Astrocyte of the hippocampus (primary cell): ENCODE data around the gene ATXN2.
"Not testable (repeated sequence)": the region's sequence is repeated elsewhere in the genome, so short reads cannot be mapped to it uniquely, and the experiment has no call there.

Experiments used
- DNase-seq: peaks from one replicate; pipeline ENCODE4 v3.0.0; 2011; ENCODE audit warnings: low read depth, low spot score

Gene ATXN2

DNA sequence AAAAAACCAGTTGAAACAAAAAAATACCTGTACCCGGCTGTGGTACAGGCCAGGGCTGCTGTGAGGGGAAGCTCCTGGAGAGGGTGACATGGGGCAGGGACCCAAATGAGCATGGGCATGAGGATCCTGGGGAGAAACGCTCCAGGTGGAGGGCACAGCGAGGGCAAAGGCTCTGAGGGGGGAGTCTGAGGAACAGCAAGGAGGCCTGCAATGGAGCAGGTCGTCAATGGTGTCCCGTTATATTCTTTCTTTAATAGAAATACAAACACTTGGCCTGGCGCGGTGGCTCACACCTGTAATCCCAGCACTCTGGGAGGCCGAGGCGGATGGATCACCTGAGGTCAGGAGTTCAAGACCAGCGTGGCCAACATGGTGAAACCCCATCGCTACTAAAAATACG lies 1.9 kb upstream of the ATXN2 start:
- DNase-seq: not testable (repeated sequence)

DNA sequence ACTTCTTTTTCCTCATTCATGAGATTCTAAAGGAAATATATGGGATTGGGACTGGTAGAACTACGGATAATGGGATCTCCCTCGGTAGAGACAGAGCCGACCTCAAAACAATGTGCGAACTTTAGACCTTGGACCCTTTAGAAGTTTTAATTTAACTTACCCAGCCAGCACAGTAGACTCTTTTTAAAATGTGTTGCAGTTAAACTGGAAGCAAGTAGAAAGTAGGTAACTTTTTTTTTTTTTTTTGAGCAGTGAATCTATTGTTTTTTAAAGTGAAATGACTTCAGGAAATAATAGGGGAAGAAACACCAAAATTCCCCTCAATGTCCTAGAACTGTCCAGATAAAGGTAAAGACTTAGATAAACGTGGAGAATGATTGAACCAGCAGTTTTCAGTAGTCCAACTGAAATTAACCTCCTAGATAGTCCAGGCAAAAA lies 1.1 kb upstream of the ATXN2 start:
- DNase-seq: no peak

DNA sequence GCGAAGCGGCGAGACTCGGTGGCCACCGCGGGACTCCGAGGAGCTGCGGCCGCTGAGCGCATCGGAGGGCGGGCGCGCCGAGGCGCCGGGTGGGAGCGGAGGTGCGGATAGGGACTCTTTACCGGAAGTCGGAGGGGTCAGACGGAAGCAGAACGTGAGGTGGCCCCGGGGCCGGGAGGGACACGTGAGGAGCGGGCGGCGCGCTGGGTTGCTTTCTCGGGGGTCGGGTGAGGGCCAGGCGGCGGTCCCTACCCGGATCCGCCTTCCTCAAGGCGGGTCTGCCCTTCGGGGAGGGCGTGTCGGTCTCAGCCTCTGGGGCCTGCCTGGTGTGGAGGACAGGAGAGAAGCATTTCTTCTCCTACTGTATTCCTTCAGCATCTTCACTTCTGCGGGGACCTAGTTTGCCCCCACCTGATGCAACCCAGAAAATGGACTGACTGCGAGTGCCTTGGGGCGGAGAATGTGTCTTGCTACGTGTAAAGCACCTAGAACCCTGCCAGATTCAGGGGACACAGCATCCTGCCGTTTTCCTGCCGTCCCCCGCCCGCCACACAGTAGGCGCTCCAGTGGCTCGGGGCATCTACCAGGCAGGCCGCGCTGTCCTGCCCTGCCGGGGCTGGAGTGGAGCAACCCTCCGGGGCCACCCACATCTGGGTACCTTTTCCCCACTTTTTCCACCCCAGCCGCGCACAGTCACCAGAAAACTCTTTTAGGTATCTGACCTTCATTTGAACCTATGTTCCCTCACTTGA lies 514 bp upstream of the ATXN2 start:
- peak; percentile 97 for DNase-seq

DNA sequence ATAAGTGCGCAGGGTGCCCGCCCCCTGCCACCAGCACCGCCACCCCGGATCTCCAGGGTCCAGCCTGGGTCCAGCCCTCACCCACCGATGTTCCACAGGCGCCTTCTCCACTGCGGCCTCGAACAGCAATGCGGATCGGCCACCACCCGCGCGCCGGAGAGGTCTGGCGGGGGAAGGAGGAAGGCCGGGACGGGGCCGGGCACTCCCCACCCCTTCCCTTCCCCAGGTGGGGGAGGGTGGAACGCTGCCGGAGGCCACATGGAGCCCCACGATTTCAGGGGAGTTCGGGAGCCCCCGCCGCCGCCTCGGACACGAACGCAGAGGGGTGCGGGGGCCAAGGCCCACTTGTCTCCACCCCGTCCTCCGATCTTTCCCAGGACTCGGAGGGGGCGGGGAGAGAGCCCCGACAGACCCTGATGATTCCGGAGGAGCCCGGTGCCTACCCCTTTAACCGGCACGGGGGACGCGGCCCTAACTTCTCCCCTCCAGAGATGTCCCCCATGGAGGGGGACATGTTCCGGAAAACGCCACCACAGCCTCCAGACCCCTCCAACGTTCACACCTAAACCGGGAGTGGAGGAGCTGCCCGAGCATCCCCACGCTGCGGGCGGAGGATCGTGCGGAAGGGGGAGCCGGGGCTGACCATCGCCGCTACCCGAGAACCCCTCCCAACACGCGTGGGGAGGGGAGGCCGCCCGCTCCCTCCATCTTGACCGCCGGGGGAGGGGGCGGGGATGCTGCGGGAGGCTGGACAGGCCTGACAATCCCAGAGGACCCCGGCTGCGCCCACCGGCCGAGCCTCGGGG lies 1.1 kb downstream of the ATXN2 start:
- peak; percentile 71 for DNase-seq

DNA sequence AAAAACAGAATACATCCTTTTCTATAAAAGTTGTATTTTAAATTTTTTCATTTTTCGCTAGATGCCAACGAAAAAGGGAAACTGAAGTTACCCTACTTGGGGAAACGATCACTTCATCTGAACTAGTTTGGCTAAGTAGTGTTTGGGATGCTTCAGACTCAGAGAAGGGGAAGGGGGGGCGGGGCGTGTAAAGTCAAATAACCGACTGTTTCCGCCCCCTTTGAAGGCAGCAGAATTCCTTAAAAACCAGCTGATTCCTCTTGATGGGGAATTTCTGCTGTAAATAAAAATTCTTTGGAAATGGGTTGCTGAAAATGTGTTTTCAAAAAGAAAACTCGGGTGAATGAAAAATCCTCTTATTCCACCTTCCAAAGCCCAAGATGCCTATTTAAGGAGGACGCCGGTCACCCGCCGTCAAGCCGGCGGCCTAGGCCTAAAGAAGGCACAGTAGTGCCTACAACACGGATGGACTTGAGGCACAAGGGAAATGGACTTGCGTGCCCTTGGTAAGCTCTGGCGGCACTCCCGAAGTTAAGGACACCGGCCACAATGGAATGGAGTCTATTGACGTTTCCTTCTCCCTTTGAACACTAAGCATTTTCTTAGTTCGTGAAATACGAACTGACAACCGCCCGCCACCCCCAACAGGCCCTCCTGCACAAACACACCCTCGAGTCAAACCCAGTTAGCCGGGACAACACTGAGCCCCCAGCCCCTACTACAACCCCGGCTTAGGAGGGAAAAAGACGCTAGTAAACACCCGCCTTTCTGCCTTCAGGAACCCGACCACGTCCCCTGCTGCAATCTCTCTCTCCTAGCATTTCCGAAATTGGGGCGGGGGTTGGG lies 1.9 kb downstream of the ATXN2 start:
- peak; percentile 71 for DNase-seq

DNA sequence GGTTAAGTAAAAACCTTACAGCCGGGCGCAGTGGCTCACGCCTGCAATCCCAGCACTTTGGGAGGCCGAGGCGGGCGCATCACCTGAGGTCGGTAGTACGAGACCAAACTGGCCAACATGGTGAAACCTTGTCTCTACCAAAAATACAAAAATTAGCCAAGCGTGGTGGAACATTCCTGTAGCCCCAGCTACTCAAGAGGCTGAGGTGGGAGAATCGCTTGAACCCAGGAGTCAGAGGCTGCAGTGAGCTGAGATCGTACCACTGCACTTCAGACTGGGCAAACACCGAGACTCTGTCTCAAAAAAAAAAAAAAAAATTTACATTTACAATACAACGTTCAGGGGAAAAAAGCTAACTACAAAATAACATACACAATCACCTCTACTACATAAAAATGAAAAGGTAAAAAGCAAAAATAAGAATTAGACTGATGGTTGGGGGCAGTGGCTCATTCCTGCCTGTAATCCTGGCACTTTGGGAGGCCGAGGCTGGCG lies 3.7 kb downstream of the ATXN2 start:
- DNase-seq: not testable (repeated sequence)

DNA sequence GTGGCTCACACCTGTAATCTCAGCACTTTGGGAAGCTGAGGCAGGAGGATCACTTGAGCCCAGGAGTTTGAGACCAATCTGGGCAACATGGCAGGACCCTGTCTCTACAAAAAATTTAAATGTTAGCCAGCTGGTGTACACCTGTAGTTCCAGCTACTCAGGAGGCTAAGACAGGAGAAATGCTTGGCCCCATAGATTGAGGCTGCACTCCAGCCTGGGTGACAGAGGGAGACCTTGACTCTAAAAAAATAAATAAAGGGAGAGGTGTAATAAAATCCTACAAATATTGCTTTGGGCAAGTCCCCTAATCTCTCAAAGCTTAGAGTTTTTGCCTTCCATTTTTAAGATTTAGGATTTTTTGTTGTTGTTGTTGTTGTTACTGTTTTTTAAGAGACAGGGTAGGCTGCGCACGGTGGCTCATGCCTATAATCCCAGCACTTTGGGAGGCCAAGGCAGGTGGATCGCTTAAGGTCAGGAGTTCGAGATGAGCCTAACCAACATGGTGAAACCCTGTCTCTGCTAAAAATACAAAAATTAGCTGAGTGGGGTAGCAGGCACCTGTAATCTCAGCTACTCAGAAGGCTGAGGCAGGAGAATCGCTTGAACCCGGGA lies 7.6 kb downstream of the ATXN2 start:
- not testable (repeated sequence) for DNase-seq

DNA sequence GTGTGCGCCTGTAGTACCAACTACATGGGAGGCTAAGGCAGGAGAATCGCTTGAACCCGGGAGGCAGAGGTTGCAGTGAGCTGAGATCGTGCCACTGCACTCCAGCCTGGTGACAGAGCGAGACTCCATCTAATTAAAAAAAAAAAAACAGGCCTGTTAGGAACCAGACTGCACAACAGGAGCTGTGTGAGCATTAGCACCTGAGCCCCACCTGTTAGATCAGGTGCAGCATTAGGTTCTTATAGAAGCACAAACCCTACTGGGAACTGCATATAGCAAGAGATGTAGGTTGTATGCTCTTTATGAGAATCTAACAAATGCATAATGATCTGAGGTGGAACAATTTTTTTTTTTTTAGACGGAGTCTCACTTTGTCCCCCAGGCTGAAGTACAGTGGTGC lies 8.6 kb downstream of the ATXN2 start:
- no peak for DNase-seq

DNA sequence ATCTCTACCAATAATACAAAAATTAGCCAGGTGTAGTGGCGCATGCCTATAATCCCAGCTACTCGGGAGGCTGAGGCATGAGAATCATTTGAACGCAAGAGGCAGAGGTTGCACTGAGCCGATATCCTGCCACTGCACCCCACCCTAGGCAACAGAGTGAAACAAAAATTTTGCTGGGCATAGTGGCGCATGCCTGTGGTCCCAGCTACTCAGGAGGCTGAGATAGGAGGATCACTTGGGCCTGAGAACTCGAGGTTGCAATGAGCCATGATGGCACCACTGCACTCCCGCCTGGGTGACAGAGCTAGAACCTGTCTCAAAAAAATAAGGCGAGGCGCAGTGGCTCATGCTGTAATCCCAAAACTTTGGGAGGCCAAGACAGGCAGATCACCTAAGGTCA lies 9.5 kb downstream of the ATXN2 start:
- DNase-seq: no peak

DNA sequence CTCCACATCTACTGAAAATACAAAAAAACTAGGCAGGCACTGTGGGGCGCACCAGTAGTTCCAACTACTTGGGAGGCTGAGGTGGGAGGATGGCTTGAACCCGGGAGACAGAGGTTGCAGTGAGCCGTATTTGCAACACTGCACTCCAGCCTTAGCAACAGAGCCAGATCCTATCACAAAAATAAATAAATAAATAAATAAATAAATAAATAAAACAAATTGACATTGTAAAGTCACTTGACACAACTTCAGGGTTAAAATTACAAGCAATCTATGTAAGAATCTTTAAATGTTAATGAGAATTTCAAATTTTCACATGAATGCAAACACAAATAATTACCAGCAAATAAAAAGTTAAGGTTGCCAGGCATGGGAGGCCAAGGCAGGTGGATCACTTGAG lies 11.1 kb downstream of the ATXN2 start:
- no peak for DNase-seq

DNA sequence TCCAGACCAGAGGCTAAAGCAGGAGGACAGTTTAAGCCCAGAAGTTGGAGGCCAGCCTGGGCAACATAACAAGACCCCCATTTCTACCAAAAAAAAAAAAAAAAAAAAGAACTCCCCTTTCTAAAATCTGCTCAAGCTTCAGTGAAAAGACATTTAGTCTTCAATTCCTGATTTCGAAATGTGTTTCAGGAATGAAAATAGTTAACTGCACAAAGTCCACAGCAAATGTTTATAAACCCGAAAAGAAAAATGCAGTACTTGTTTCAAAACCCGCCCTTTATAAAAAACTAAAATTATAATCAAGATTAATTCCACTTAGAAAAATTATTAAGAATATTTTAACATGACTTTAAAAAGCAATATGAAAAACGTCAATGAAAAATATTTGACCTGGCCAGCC lies 12.1 kb downstream of the ATXN2 start:
- no peak for DNase-seq

DNA sequence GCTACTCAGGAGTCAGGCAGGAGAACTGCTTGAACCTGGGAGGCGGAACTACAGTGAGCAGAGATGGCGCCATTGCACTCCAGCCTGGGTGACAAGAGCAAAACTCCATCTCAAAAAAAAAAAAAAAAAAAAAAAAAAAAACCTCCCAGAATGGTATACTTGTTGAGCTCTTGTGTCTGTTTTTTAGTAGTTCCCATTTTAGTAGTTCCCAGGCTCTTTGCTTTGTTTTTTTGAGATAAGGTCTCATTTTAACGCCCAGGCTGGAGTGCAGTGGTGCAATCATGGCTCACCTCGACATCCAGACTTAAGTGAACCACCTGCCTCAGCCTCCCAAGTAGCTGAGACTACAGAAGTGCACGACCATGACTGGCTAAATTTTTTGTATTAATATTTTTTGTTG lies 13.4 kb downstream of the ATXN2 start:
- DNase-seq: no peak

DNA sequence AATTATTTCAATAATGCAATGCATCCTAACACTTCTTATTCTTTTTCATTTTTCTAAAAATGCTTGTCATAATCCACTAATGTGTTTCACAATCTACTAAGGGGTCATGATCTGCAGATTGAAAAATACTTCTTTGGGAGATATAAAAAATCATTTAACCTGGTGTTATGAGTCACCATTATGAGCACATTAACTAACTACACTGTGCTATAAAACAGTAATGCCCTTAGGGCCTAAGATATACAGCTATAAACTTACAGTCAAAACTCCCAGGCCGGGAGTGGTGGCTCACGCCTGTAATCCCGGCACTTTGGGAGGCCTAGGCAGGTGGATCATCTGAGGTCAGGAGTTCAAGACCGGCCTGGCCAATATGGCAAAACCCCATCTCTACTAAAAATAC lies 14.2 kb downstream of the ATXN2 start:
- no peak for DNase-seq

DNA sequence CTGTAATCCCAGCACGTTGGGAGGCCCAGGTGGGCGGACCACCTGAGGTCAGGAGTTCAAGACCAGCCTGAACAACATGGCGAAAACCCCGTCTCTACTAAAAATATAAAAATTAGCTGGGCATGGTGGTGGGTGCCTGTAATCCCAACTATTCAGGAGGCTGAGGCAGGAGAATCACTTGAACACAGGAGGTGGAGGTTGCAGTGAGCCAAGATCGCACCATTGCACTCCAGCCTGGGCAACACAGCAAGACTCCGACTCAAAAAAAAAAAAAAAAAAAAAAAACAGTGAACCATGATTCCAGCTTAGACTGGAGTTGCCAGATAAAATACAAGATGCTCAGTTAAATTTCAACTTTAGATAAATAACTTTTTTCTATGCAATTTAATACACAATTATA lies 15.6 kb downstream of the ATXN2 start:
- DNase-seq: not testable (repeated sequence)

DNA sequence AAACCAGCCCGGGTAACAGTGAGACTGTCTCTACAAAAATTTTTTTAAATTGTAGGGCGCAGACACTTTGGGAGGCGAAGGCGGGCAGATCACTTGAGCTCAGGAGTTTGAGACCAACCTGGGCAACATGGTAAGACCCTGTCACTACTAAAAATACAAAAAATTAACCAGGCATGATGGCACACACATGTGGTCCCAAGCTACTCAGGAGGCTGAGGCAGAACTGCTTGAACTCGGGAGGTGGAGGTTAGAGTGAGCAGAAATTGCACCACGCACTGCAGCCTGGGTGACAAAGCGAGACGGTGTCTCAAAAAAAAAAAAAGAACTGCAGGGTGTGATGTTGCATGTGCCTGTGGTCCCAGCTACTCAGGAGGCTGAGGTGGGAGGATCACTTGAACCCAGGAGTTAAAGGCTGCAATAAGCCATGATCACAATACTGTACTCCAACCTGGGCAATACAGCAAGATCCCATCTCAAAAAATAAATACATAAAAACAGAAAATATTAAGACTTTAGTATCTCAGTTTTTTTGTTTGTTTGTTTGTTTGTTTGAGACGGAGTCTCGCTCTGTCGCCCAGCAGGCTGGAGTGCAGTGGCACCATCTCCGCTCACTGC lies 16.9 kb downstream of the ATXN2 start:
- no peak for DNase-seq

DNA sequence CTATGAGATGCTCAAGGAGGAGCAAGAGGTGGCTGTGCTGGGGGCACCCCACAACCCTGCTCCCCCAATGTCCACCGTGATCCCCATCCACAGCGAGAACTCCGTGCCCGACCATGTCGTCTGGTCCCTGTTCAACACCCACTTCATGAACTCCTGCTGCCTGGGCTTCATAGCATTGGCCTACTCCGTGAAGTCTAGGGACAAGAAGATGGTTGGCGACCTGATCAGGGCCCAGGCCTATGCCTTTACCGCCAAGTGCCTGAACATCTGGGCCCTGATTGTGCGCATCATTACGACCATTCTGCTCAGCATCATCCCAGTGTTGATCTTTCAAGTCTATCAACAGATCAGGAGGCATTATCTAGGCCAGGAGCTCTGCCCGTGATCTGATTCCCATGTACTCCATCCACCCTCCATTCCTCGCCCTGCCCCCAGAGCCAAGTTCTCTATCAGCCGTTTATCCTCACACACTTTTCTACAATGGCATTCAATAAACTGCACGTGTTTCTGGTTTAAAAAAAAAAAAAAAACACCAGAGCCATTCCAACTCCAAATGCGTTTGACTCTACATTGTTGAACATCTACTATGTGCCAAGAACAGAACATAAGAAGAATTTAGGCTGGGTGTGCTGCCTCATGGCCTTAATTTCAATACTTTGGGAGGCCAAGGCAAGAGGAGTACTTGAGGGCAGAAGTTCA lies 17.5 kb downstream of the ATXN2 start:
- DNase-seq: no peak

DNA sequence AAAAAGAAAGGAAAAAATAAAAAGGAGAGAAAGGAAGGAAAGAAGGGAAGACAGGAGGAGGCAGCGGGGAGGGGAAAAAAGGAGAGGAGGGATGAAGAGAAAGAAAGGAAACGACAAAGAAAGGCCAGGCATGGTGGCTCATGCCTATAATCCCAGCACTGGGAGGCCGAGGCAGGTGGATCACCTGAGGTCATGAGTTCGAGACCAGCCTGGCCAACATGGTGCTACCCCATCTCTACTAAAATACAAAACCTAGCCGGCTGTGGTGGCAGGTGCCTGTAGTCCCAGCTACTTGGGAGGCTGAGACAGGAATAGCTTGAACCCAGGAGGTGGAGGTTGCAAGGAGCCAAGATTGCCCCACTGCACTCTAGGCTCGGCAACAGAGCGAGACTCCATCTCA lies 18.4 kb downstream of the ATXN2 start:
- DNase-seq: no peak

DNA sequence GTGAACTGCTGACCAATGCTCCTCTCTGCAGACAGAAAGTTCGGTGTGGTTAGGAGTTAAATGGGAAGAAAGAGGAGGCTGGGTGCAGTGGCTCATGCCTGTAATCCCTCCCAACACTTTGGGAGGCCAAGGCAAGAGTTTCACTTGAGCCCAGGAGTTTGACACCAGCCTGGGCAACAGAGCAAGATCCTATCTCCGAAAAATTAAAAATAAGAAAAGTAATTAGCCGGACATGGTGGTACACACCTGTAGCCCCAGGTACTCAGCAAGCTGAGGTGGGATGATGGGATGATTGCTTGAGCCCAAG lies 19.0 kb downstream of the ATXN2 start:
- no peak for DNase-seq

DNA sequence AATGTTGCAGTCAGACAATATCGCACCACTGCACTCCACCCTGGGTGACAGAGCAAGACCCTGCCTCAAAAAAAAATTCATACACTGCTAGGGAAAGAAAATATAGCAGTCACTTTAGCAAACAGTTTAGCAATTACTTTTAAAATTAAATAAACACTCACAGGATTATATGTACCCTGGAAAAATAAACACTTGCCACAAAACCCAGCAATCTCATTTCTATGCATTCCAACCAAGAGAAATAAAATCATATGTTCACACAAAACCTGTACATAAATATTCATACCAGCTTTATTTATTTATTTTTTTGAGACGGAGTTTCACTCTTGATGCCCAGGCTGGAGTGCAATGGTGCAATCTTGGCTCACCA lies 20.2 kb downstream of the ATXN2 start:
- DNase-seq: no peak

DNA sequence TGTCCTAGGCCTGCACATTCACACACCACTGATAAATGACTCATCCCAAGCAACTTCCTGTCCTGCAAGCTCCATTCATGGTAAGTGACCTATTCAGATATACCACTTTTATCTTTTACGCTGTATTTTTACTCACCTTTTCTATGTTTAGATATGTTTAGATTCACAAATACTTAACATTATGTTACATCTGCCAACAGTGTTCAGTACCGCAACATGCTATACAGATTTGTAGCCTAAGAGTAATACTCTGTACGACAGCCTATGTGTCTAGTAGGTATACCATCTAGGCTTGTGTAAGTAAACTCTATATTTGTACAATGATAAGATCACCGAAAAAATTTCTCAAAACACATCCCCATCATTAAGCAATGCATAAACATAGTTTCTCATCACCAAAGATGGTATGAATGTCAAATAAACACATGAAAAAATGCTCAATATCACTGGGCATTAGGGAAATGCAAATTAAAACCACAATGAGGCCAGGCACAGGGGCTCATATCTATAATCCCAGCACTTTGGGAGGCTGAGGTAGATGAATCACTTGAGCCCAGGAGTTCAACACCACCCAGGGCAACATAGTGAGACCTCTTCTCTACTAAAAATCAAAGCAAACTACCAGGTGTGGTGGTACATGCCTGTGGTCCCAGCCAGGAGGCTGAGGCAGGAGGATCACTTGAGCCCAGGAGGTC lies 20.7 kb downstream of the ATXN2 start:
- DNase-seq: peak; percentile 61
